Fibroblast of lung (primary cell): Measurements from ENCODE around the gene DNAH14.

Source experiments
- EZH2 ChIP-seq: IDR thresholded peaks from 2 replicates; pipeline ENCODE4 v1.5.1; 2012; ENCODE audit warnings: low read length, control low read depth, mild to moderate bottlenecking; ENCODE audit errors: missing control alignments
- TF ChIP-seq, protein P1 (sequence below), 2 donors: IDR thresholded peaks in 1 of 2; conservative IDR thresholded peaks in 1 of 2; 1 replicate in 1 of 2; 2 replicates in 1 of 2; pipeline ENCODE4 v1.5.1; 2011 to 2012; ENCODE audit warnings: low read length in 2 of 2, control low read depth in 1 of 2, inconsistent platforms in 1 of 2, low read depth in 1 of 2, mild to moderate bottlenecking in 1 of 2

DNA sequence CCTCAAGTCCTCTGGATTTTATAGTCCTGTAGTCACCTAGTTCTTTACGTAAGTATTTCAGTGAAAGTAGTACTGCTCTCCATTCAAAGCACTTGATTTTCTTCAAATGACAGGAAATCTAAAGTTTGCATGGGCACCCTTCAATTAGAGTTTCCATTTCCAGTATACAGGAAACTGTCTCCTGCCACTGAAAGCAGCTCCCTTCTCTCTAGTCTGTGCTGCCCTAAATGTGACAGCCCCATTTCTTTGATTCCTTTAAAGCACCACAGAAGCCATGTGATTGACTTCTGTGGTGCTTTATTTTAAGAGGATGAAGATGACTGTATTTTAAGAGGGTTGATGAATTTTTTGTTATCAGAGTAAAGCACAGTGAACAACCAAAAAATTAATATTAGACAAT is 226.1 kb downstream of the DNAH14 start:
- TF ChIP-seq, protein P1, sequence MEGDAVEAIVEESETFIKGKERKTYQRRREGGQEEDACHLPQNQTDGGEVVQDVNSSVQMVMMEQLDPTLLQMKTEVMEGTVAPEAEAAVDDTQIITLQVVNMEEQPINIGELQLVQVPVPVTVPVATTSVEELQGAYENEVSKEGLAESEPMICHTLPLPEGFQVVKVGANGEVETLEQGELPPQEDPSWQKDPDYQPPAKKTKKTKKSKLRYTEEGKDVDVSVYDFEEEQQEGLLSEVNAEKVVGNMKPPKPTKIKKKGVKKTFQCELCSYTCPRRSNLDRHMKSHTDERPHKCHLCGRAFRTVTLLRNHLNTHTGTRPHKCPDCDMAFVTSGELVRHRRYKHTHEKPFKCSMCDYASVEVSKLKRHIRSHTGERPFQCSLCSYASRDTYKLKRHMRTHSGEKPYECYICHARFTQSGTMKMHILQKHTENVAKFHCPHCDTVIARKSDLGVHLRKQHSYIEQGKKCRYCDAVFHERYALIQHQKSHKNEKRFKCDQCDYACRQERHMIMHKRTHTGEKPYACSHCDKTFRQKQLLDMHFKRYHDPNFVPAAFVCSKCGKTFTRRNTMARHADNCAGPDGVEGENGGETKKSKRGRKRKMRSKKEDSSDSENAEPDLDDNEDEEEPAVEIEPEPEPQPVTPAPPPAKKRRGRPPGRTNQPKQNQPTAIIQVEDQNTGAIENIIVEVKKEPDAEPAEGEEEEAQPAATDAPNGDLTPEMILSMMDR (conservative IDR thresholded peaks at IDR 0.05 in 1 of 2, IDR thresholded peaks at IDR 0.05 in 1 of 2; ENCODE audit: low read depth in 1 of 2, low read length in 2 of 2): no peak
- no peak for TF ChIP-seq EZH2
